NCI-H1694 (cell line): Measurements from ENCODE around the gene PBX3.

Experiments
- DNase-seq: peaks from one replicate; lab custom pipeline; 2025; lab: John Stamatoyannopoulos, UW

Gene PBX3

GRCh38 chr9:125906893-125907292, 159.7 kb downstream of the PBX3 start:
- DNase-seq, result no peak

GRCh38 chr9:125908136-125908535, 161.0 kb downstream of the PBX3 start:
- DNase-seq, result no peak

- no peak for DNase-seq
These were observed 161.8 kb downstream of the PBX3 start for GRCh38 chr9:125908966-125909365.

DNA sequence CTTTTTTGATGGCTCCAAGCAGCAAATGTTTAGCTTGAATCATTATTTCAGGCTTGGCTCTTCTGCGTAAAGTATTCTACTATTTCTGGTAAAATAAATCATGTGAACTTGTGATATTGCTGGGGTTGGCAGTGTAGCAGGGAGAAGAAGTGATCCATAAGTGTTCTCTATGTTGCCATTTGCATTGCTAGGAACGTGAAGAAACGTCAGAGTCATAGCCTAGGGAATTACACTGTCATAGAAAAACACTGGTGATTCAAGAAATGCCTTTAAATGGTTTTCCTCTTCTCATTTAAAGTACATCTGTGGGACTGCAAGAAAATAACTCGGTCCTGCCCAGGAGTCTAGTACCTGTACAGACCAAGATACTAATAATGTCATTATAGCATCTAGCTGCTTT, 162.3 kb downstream of the PBX3 start:
- no peak for DNase-seq

GRCh38 chr9:125910286-125910685, 163.1 kb downstream of the PBX3 start:
- no peak for DNase-seq

- peak; percentile 38 for DNase-seq
These were observed 164.9 kb downstream of the PBX3 start for GRCh38 chr9:125911861-125912644.

- DNase-seq, result no peak
These were observed 165.5 kb downstream of the PBX3 start for GRCh38 chr9:125912667-125913066.

DNA sequence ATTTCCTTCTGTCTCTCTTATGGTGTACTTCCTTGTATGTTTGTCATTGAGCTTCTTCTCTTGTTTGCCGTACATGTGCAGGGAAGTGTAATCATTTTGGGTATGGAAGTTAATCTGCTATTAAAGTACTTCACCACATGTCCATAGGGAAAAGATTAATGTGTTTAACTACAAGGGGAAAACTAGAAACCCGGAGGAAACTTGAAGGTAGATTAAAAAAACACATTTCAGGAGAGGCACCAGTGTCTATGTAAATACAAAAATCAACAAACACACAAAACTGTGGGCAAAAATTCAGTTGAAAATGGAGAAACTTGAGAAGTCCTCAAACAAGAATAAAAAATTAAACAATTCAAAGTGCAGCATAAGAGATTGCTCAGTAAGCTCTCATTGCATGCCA, 166.4 kb downstream of the PBX3 start:
- DNase-seq, result no peak

DNA sequence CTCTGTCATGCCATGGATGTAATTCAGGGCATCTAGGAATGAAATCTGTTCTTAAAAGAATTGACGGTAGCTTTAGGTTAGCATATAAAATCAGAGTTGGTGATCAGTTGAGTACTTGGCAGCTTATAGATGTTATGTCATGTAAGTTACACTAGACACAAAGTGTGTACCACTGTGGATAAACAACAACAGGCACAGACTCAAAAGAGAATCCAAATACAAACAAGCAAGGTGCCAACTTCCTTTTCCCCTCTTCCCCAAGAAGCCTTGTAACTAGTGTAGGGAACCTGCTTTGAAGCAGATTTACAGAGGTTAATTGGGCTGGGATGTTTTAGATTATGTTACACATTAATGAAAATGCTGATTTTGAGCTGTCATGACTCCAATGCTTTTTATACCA, 167.2 kb downstream of the PBX3 start:
- DNase-seq, result no peak

GRCh38 chr9:125915606-125916005, 168.4 kb downstream of the PBX3 start:
- DNase-seq, result no peak

DNA sequence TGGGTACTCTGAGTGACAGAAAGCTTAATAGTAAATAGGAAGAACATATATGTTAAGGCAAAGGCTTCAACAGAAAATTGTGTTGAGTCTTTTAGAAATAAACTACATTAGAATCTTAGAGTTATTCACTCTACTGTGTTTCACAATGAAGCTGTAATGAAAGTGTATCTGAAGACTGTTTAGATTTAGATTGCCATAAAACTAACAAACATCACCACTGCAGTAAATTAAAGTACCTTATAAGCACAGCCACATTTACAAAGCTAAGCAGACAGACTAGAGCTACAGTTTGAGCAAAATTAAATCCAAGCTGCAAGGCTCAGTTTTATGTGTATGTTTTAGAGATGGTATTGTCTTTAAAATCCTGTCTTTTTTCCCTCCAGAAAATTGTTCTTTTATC, 172.4 kb downstream of the PBX3 start:
- DNase-seq, result no peak

DNA sequence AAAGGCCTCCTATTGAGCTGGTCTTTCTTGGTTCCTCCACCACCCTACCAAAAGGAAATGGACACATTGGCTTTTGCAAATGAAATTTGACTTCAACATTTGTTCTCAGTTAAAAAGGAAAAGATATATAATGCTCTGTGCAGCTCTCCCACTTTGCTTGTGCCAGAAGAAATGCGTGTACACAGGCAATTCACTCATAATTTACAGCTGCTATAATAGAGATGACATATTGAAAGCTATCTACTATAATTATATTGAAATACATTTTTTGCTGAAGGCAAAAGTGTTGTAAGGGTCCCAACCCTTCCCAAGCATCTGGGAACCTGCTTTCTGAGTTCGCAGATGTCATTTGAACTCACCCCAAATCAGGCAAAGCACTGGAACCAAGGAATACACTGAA, 173.2 kb downstream of the PBX3 start:
- DNase-seq, result no peak

- DNase-seq, result no peak
These were observed 175.7 kb downstream of the PBX3 start for GRCh38 chr9:125922854-125923253.

DNA sequence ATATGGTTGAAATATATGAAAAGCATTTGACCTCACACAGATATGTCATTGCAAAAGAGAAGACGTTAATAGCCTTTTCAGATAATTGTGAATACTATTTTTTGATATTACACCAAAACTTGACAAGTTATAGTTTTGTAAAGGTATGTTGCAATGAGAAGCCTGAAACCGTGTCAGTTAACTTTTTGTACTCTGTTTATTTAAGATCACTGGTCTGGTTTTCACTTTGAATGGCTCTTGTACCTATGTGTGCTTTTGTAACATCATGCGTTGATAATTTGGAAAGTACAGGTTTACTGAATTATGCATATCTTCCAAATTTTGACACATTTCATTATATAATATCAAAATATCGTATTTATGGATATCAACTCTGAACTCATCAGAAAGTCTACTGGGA, 177.2 kb downstream of the PBX3 start:
- no peak for DNase-seq

DNA sequence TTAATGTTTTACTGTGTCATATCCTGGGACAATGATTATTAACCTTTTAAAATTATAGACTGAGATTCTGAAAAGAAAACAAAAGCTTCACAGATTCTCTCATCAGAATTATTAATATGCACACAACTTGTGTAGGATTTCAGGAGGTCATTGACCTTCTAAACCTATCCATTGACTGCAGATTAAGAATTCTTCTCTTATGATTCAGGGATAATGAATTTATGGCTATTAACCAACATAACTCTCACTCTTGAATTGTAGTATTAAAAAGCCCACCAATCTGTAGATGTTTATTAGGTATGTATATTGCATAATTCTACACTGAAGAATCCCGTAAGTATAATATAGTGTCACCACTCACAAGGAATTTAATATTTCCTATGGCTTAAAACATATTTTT, 179.8 kb downstream of the PBX3 start:
- no peak for DNase-seq

DNA sequence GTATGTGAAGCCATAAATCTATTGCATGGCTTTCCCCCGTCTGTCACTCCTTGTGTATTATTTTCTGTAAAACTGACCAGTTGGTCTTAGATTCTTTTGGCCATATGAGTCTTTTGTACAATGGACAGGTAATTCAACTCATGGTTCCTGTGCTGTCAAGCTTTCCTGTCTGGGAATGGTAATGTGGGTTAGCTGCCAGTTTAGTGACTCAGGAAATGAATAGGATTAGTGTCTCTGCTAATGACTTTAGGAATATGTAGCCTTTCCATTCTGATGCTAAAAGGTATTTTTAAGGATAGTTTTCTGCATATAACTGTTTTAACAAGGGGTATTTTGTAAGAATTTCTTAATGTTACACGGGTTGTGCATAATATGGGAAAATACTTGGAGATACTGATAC, 182.7 kb downstream of the PBX3 start:
- no peak for DNase-seq

DNA sequence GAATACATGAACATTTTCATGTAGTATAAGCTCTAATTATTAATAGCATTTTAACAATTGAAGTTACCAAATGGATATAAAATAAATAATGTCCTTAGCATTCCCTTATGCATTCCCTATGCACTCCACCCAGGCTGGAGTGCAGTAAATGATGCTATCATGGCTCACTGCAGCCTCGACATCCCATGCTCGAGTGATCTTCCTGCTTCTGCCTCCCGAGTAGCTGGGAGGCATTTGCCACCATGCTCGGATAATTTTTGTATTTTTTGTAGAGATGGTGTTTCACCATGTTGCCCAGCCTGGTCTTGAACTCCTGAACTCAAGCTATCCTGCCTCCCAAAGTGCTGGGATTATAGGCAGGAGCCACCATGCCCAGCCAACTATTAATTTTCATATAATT, 184.0 kb downstream of the PBX3 start:
- no peak for DNase-seq

DNA sequence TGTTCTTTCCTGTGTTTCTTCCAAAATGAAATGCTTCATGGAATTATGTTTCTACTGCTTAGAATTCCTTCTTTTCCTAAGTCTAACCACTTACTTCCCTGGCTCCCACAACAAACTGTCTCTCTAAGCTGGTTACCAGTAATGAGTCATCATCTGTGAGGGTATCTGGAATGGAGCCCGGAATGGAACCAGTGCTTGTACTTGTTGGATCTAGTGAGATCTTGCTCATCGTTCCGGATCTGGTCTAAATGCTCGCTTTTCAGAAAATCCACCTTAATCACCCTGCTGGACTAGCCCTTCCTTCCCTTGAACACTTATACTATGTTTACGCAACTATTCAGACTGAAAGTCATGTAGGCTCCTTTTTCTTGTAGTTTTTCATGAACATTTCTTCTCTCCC, 184.8 kb downstream of the PBX3 start:
- peak; percentile 35 for DNase-seq

DNA sequence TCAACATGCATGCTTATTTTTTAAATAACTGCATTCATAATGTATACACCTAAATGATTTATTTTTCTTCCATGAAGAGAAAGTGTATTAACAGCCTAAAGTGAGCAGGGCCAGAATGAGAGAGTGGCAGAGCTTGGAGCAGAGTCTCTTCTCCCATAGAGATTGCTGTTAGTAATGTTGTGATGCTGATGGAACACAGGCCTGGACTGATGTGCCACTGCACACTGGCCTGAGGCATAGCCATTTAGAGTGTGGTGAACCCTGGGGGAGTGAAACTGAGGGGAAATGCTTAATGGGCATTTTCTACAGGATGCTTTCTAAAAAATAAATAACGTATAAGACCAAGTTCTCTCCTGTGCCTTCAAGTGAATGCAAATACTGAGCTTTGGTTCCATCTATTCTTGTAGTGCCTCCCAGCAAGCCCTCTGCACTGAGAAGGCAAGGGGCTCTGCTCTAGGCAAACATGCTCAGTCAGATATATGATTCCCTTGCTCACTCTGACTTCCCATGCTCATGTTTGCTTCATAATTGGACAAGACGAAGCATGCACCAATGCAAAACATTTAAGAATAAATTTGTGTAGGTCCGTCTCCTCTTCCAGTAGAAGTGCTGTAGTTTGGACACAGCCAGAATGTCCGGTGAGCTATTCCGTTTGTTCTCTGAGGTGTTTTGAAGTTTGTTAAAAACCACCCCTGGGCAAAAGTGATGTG, 185.7 kb downstream of the PBX3 start:
- DNase-seq, result no peak

GRCh38 chr9:125942125-125942524, 195.0 kb downstream of the PBX3 start:
- DNase-seq, result no peak

- no peak for DNase-seq
These were observed 196.7 kb downstream of the PBX3 start for GRCh38 chr9:125943831-125944230.

GRCh38 chr9:125946397-125946796, 199.2 kb downstream of the PBX3 start:
- DNase-seq, result no peak

- DNase-seq, result no peak
These were observed 201.9 kb downstream of the PBX3 start for GRCh38 chr9:125948887-125949596.
